CD8-positive, alpha-beta memory T cell (primary cell): Measurements from ENCODE around the gene LOXHD1. TPM values are rescaled to one million over a fixed set of nuclear protein-coding genes. Genes with fewer than 3 reads are reported as not detected.

ENCODE experiments used
- CTCF ChIA-PET: fragments of 350-600 bp; sonication (Branson Sonifier 250); formaldehyde crosslinking; loops from one replicate; lab custom pipeline; 2021; ENCODE audit warnings: antibody characterized with exemption; lab: Charles Lee
- POLR2A ChIA-PET: fragments of 350-600 bp; sonication (Branson Sonifier 250); formaldehyde crosslinking; loops from one replicate; lab custom pipeline; 2021; ENCODE audit warnings: antibody characterized with exemption; lab: Charles Lee
- DNase-seq, 5 donors: peaks; one replicate each; pipeline versions ENCODE4 v3.0.0 to v3.0.0-alpha.2; 2020 to 2022; ENCODE audit warnings: mixed read lengths in 1 of 5
- H3K27ac ChIP-seq: one replicate; pipeline ENCODE4 v1.7.0; 2013; ENCODE audit warnings: low read depth, mild to moderate bottlenecking, low read length, moderate library complexity
- H3K27me3 ChIP-seq: 2 replicates; pipeline ENCODE4 v1.7.0; 2013; ENCODE audit warnings: low read length, mild to moderate bottlenecking; ENCODE audit not compliant: insufficient read depth, poor library complexity, severe bottlenecking
- H3K36me3 ChIP-seq: 2 replicates; pipeline ENCODE4 v1.7.0; 2013; ENCODE audit warnings: mild to moderate bottlenecking, low read length, moderate library complexity; ENCODE audit not compliant: insufficient read depth
- H3K4me1 ChIP-seq: 2 replicates; pipeline ENCODE4 v1.7.0; 2013; ENCODE audit warnings: mild to moderate bottlenecking, low read length, moderate library complexity; ENCODE audit not compliant: insufficient read depth
- H3K4me3 ChIP-seq: 2 replicates; pipeline ENCODE4 v1.7.0; 2013; ENCODE audit warnings: mild to moderate bottlenecking, low read length
- H3K9me3 ChIP-seq: 2 replicates; pipeline ENCODE4 v1.7.0; 2013; ENCODE audit warnings: mild to moderate bottlenecking, low read length
- H3K27ac Mint-ChIP-seq, 8 donors: one replicate each; pipeline ENCODE4 v1.8.0; 2020 to 2021; ENCODE audit warnings: mixed read lengths in 8 of 8, mild to moderate bottlenecking in 6 of 8, inconsistent platforms in 3 of 8, moderate library complexity in 3 of 8
- H3K27me3 Mint-ChIP-seq, 2 donors: one replicate each; pipeline ENCODE4 v1.8.0; 2020 to 2021; ENCODE audit warnings: mixed read lengths in 2 of 2, mild to moderate bottlenecking in 1 of 2, moderate library complexity in 1 of 2
- H3K36me3 Mint-ChIP-seq, 3 donors: one replicate each; pipeline ENCODE4 v1.8.0; 2020 to 2021; ENCODE audit warnings: mixed read lengths in 3 of 3, inconsistent platforms in 1 of 3, mild to moderate bottlenecking in 1 of 3
- H3K4me1 Mint-ChIP-seq, 3 donors: one replicate each; pipeline ENCODE4 v1.8.0; 2020 to 2021; ENCODE audit warnings: mixed read lengths in 3 of 3, inconsistent platforms in 1 of 3, mild to moderate bottlenecking in 1 of 3
- H3K4me3 Mint-ChIP-seq, 7 donors: one replicate each; pipeline ENCODE4 v1.8.0; 2020 to 2021; ENCODE audit warnings: mixed read lengths in 7 of 7, mild to moderate bottlenecking in 6 of 7, moderate library complexity in 4 of 7, inconsistent platforms in 2 of 7
- H3K9me3 Mint-ChIP-seq, 5 donors: one replicate each; pipeline ENCODE4 v1.8.0; 2020 to 2022; ENCODE audit warnings: mixed read lengths in 5 of 5, mild to moderate bottlenecking in 3 of 5, moderate library complexity in 2 of 5, inconsistent platforms in 1 of 5
- polyA plus RNA-seq: library from polyadenylated mRNA; unstranded; fragments of 300-500 nt; fragmentation: Illumina TruSeq; gene quantifications from one replicate; pipeline ENCODE4 v1.2.3, GENCODE V29; 2021
- total RNA-seq, 2 experiments: library from RNA; stranded (reverse); gene quantifications; one replicate each; pipeline ENCODE4 v1.2.3, GENCODE V29; 2021

The LOXHD1 gene
- total and polyA plus RNA-seq, 3 experiments from 2014 or later = not detected

DNA sequence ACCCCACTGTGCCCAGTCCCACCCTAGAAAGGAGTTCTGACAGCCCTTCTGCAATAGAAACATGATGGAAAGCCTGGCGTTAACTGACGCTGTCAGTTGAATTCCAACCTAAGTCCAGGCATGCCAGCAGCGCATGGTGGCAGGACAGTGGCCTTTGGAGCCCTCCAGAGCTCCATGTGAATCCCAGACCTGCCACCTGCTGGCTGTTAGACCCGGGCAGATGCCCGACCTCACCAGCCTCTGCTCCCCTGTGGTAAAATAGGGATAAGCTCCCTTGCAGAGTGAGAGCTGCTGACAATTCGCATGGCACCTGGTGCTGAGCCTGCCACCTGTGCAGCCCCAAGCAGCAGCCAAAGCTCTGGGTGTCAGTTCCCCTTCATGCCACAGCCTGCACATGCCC is 138.6 kb downstream of the LOXHD1 start:
- ChIA-PET CTCF (interaction anchor here (1.1 kb wide), 1 partner anchor 140 kb away, joined by 3 read pairs; no protein-coding TSS in a partner anchor), POLR2A (no interaction called here)
- peaks cover 0 to 2% (median 0%) of the 10 kb centered on the region in 5 donors for H3K9me3 Mint-ChIP-seq
- no peak for DNase-seq
- no peaks in the 10 kb centered on the region for H3K36me3 Mint-ChIP-seq
- Histone ChIP-seq H3K36me3 (no peaks in the 10 kb centered on the region), H3K4me3 (no peak overlapping the region), H3K9me3 (no peaks in the 10 kb centered on the region), H3K4me1 (no peaks in the 10 kb centered on the region), H3K27me3 (no peaks in the 10 kb centered on the region), H3K27ac (no peak overlapping the region)
- no peak overlapping the region for H3K27ac Mint-ChIP-seq
- peaks cover 0 to 10% of the 10 kb centered on the region in 2 donors for H3K27me3 Mint-ChIP-seq
- no peak overlapping the region for H3K4me3 Mint-ChIP-seq
- no peaks in the 10 kb centered on the region for H3K4me1 Mint-ChIP-seq

DNA sequence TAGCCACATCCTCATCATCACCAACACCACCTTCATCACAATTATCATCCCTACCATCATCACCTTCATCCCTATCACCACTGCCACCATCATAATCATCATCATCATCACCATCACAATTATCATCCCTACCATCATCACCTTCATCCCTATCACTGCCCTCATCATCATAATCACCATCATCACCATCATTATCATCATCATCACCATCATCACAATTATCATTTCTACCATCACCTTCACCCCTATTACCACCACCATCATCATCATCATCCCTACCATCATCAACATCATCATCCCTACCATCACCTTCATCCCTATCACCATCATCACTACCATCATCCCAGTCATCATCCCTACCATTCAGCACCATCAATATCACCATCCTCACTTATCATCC is 140.5 kb downstream of the LOXHD1 start:
- Histone ChIP-seq H3K4me3 (no peak overlapping the region), H3K27me3 (no peaks in the 10 kb centered on the region), H3K27ac (no peak overlapping the region), H3K36me3 (no peaks in the 10 kb centered on the region), H3K4me1 (no peaks in the 10 kb centered on the region), H3K9me3 (no peaks in the 10 kb centered on the region)
- ChIA-PET CTCF (no interaction called here), POLR2A (no interaction called here)
- Mint-ChIP-seq H3K27ac (no peak overlapping the region), H3K4me3 (no peak overlapping the region), H3K9me3 (peaks cover 0 to 4% (median 2%) of the 10 kb centered on the region in 5 donors), H3K36me3 (peaks cover 0 to 3% (median 0%) of the 10 kb centered on the region in 3 donors), H3K27me3 (peaks cover 1 to 12% of the 10 kb centered on the region in 2 donors), H3K4me1 (no peaks in the 10 kb centered on the region)
- DNase-seq = no peak

DNA sequence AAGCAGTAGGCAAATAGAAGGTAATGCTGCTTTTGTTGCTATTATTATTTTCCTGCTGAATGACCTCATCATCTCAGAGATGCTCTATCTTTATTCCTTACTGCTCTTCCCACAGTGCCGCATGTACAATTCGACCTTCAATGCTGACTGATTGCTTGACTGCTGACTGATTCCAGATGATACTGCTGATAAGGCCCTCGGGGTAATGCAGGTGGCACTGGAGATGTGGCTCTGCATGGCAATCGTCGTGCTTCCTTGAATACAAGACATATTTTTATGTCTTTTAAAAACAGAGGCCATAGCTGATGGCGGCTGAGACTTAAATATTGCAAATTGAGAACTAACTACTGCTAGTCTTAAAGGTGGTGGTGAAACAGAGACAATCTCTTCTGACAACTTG is 146.6 kb downstream of the LOXHD1 start:
- Mint-ChIP-seq H3K36me3 (peaks cover 0 to 3% (median 0%) of the 10 kb centered on the region in 3 donors), H3K4me1 (no peaks in the 10 kb centered on the region), H3K27me3 (peaks cover 6 to 17% of the 10 kb centered on the region in 2 donors), H3K4me3 (no peak overlapping the region), H3K9me3 (peaks cover 0 to 3% (median 2%) of the 10 kb centered on the region in 5 donors), H3K27ac (no peak overlapping the region)
- no peaks in the 10 kb centered on the region for H3K9me3 ChIP-seq
- POLR2A ChIA-PET = no interaction called here
- DNase-seq = no peak
- H3K36me3 ChIP-seq = no peaks in the 10 kb centered on the region
- no peak overlapping the region for H3K4me3 ChIP-seq
- H3K27ac ChIP-seq = no peak overlapping the region
- no peaks in the 10 kb centered on the region for H3K27me3 ChIP-seq
- CTCF ChIA-PET = no interaction called here
- H3K4me1 ChIP-seq = no peaks in the 10 kb centered on the region

DNA sequence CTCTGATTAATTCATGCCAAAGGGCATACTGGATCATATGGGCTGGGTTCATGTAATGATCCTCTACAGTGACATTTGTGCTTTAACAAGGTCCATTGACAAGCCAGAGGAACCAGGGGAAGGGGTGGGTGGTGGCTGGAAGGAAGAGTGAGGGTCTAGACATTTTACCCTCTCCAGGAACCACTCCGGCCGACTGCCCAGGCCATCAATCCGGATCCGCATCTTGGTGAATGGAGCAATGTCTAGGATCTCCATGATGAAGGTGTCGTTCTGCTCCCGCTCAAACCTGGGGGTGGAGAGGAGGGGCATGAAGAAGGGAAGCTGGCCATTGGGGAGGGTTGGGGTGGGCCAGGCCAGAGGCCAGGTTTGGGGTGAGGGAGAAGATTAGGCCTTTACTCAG is 147.5 kb downstream of the LOXHD1 start:
- CTCF ChIA-PET = no interaction called here

DNA sequence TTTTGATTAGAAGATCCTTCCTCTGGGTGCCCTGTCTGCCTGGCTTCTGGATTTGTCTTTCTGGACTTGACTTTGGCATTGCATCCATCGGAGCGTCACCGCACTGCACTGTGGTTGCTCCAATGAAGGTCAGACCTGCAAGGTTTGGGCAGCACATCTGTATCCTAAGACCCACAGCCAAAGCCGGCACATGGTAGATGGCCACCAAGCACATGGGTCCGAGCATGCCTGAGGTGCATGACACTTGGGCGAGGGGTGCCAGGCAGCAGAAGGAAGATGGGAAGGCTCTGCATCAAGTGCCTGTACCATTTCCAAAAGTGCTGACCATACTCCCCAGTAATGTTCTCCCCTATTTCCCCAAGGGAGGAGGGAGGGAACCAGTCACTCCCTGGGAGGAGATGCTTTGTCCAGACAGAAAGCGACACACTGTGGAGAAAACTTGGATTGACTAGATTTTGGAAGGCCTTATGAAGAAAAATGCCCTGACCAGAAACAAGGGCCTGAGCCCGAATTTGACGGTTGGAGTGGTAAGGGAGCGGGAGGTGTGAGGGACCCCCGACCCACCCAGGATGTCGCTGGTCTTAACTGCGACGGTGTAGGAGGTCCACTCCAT is 149.9 kb downstream of the LOXHD1 start:
- H3K4me3 Mint-ChIP-seq = no peak overlapping the region
- no peaks in the 10 kb centered on the region for H3K36me3 Mint-ChIP-seq
- POLR2A ChIA-PET = no interaction called here
- no peaks in the 10 kb centered on the region for H3K27me3 ChIP-seq
- H3K27ac ChIP-seq = no peak overlapping the region
- H3K27me3 Mint-ChIP-seq = peaks cover 14 to 18% of the 10 kb centered on the region in 2 donors
- no peaks in the 10 kb centered on the region for H3K36me3 ChIP-seq
- no peak for DNase-seq
- no peaks in the 10 kb centered on the region for H3K9me3 ChIP-seq
- CTCF ChIA-PET = no interaction called here
- no peaks in the 10 kb centered on the region for H3K4me1 Mint-ChIP-seq
- H3K4me3 ChIP-seq = no peak overlapping the region
- H3K27ac Mint-ChIP-seq = no peak overlapping the region
- no peaks in the 10 kb centered on the region for H3K4me1 ChIP-seq
- peaks cover 0 to 1% (median 0%) of the 10 kb centered on the region in 5 donors for H3K9me3 Mint-ChIP-seq

More for the DNA sequence above, 147.5 kb downstream of the LOXHD1 start:
- Histone ChIP-seq H3K9me3 (no peaks in the 10 kb centered on the region), H3K36me3 (no peaks in the 10 kb centered on the region), H3K27ac (no peak overlapping the region), H3K4me3 (no peak overlapping the region), H3K4me1 (no peaks in the 10 kb centered on the region), H3K27me3 (no peaks in the 10 kb centered on the region)
- POLR2A ChIA-PET = no interaction called here
- H3K36me3 Mint-ChIP-seq = peaks cover 0 to 3% (median 0%) of the 10 kb centered on the region in 3 donors
- peaks cover 0 to 3% (median 2%) of the 10 kb centered on the region in 5 donors for H3K9me3 Mint-ChIP-seq
- H3K4me3 Mint-ChIP-seq = no peak overlapping the region
- H3K27me3 Mint-ChIP-seq = peaks cover 6 to 17% of the 10 kb centered on the region in 2 donors
- H3K27ac Mint-ChIP-seq = no peak overlapping the region
- no peak for DNase-seq
- no peaks in the 10 kb centered on the region for H3K4me1 Mint-ChIP-seq

DNA sequence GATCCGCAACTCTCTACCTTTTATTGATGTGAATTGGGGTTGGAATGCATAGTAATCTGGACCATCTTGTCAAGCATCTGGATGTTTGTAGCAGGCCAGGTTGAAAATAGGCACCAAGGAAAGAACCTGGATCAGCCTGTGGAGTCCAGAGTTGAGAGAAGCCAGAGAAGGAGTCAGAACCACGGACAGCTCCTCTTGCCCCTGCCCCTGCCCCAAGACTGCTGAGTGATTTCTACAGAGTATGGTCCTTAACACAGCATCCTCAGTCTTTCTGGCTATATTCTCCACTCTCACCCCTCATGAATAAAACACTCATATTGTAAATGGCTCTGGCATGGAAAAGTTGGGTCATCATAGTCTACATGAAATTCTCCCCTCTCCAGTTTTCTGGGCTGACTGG is 154.6 kb downstream of the LOXHD1 start:
- Mint-ChIP-seq H3K27me3 (peaks cover 22 to 23% of the 10 kb centered on the region in 2 donors), H3K9me3 (peaks cover 0 to 1% (median 0%) of the 10 kb centered on the region in 5 donors), H3K27ac (no peak overlapping the region), H3K4me1 (no peaks in the 10 kb centered on the region), H3K36me3 (peaks cover 0 to 1% (median 0%) of the 10 kb centered on the region in 3 donors), H3K4me3 (no peak overlapping the region)
- DNase-seq = no peak
- H3K9me3 ChIP-seq = no peaks in the 10 kb centered on the region
- no peaks in the 10 kb centered on the region for H3K27me3 ChIP-seq
- H3K36me3 ChIP-seq = no peaks in the 10 kb centered on the region
- POLR2A ChIA-PET = no interaction called here
- CTCF ChIA-PET = no interaction called here
- H3K4me3 ChIP-seq = no peak overlapping the region
- no peaks in the 10 kb centered on the region for H3K4me1 ChIP-seq
- no peak overlapping the region for H3K27ac ChIP-seq

DNA sequence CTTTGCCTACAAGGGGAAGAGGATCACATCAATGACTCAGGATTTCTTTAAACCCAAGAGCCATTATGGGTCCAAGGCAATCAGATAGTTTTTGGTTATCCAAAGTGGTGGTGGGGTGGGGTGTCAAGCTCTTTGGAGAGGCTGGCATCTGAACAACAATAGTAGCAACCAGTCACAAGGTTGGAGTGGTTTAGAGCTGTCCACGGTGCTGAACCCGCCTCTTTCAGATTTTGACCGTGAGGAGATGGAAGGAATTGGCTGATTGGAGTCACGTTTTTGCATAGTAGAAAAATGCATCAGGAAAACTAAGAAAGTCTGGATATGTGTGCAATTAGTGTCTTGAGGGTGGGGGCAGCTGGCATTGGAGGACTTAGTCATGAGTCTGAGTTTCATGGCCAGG is 159.9 kb downstream of the LOXHD1 start:
- Histone ChIP-seq H3K4me3 (no peak overlapping the region), H3K27me3 (no peaks in the 10 kb centered on the region), H3K36me3 (no peaks in the 10 kb centered on the region), H3K9me3 (no peaks in the 10 kb centered on the region), H3K27ac (no peak overlapping the region), H3K4me1 (no peaks in the 10 kb centered on the region)
- Mint-ChIP-seq H3K4me1 (no peaks in the 10 kb centered on the region), H3K9me3 (no peaks in the 10 kb centered on the region), H3K36me3 (peaks cover 0 to 1% (median 0%) of the 10 kb centered on the region in 3 donors), H3K4me3 (no peak overlapping the region), H3K27me3 (peaks cover 12 to 13% of the 10 kb centered on the region in 2 donors), H3K27ac (no peak overlapping the region)
- ChIA-PET POLR2A (no interaction called here), CTCF (no interaction called here)
- DNase-seq = no peak

DNA sequence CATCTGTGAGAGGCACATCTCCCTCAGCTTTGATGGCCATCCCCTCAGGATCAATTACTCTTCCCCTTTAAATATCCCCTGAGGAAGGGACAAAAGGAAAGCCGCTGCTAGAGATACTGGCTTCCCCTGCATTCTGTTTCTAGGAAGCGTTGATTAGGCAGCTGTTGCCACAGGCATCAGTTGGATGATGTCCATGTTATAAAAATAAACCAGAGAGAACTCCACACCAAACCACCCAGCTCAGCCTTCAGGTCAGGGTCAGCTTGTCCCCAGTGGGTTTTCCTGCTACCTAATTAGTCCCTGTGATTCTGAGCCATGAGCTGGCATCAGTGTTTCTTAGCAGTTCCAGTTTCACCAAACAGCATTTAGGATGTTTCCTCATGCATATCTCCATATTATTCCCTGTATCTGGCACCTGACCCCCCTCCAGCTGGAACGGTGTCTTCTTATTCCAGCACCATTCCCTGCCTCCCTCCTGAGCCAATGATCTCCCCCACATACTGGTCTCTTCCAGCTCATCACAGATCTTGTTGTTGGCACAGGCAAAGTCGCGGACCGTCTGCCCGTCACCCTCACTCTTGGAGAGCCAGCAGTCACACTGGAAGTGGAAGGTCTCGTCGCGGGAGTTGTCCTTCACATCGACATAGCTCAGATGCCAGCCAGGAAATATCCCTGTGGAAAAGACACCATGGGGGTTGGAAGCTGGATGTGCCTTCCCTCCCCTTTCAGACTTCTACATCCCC is 168.4 kb downstream of the LOXHD1 start:
- Mint-ChIP-seq H3K27me3 (peaks cover 9 to 18% of the 10 kb centered on the region in 2 donors), H3K4me1 (no peaks in the 10 kb centered on the region), H3K9me3 (peaks cover 0 to 2% (median 0%) of the 10 kb centered on the region in 5 donors), H3K36me3 (peaks cover 0 to 2% (median 0%) of the 10 kb centered on the region in 3 donors), H3K27ac (no peak overlapping the region), H3K4me3 (no peak overlapping the region)
- Histone ChIP-seq H3K27me3 (no peaks in the 10 kb centered on the region), H3K36me3 (no peaks in the 10 kb centered on the region), H3K27ac (no peak overlapping the region), H3K4me1 (no peaks in the 10 kb centered on the region), H3K4me3 (no peak overlapping the region), H3K9me3 (no peaks in the 10 kb centered on the region)
- no peak for DNase-seq
- CTCF ChIA-PET = no interaction called here
- POLR2A ChIA-PET = no interaction called here
